Mesenchymal stem cell (in vitro differentiated cells and primary cell): ENCODE data around the gene PRR15.
"Not testable (repeated sequence)": the region's sequence is repeated elsewhere in the genome, so short reads cannot be mapped to it uniquely, and the experiment has no call there.

Experiments
- DNase-seq: peaks from one replicate; pipeline ENCODE4 v3.0.0-alpha.2; 2013
- H2AFZ ChIP-seq: one replicate; pipeline ENCODE4 v1.6.1; 2013; ENCODE audit warnings: low read depth, mild to moderate bottlenecking, control low read depth, inconsistent platforms, low read length, moderate library complexity
- H2AK5ac ChIP-seq: 2 replicates; pipeline ENCODE4 v1.6.1; 2013; ENCODE audit warnings: low read length, moderate library complexity, mild to moderate bottlenecking, inconsistent platforms; ENCODE audit not compliant: severe bottlenecking
- H2BK120ac ChIP-seq: one replicate; pipeline ENCODE4 v1.6.1; 2013; ENCODE audit warnings: low read depth, mild to moderate bottlenecking, inconsistent platforms, low read length, moderate library complexity
- H2BK12ac ChIP-seq, 2 experiments: one replicate each; pipeline ENCODE4 v1.6.1; 2013; ENCODE audit warnings: inconsistent platforms in 2 of 2, low read length in 2 of 2, mild to moderate bottlenecking in 2 of 2, moderate library complexity in 2 of 2, control low read depth in 1 of 2
- H2BK15ac ChIP-seq: one replicate; pipeline ENCODE4 v1.6.1; 2013; ENCODE audit warnings: mild to moderate bottlenecking, low read depth, inconsistent platforms; ENCODE audit not compliant: poor library complexity, severe bottlenecking
- H2BK5ac ChIP-seq: 2 replicates; pipeline ENCODE4 v1.6.1; 2013; ENCODE audit warnings: low read depth, mild to moderate bottlenecking, low read length, control low read depth, inconsistent platforms; ENCODE audit not compliant: poor library complexity, severe bottlenecking
- H3K14ac ChIP-seq, 2 experiments: one replicate each; pipeline ENCODE4 v1.6.1; 2013; ENCODE audit warnings: inconsistent platforms in 2 of 2, low read length in 2 of 2, control low read depth in 1 of 2, mild to moderate bottlenecking in 1 of 2, moderate library complexity in 1 of 2
- H3K18ac ChIP-seq, 2 experiments: one replicate each; pipeline ENCODE4 v1.6.1; 2013; ENCODE audit warnings: inconsistent platforms in 2 of 2, low read length in 2 of 2, control low read depth in 1 of 2, low read depth in 1 of 2, mild to moderate bottlenecking in 1 of 2
- H3K23ac ChIP-seq, 2 experiments: one replicate each; pipeline ENCODE4 v1.6.1; 2013; ENCODE audit warnings: inconsistent platforms in 2 of 2, low read length in 2 of 2, mild to moderate bottlenecking in 2 of 2, moderate library complexity in 2 of 2, control low read depth in 1 of 2
- H3K27ac ChIP-seq: 2 replicates; pipeline ENCODE4 v1.5.1; 2013; ENCODE audit warnings: mild to moderate bottlenecking, moderate library complexity, low read length, control low read depth, inconsistent platforms; ENCODE audit not compliant: poor library complexity, severe bottlenecking
- H3K27me3 ChIP-seq, 2 experiments: 2 replicates each; pipeline versions ENCODE4 v1.6.1 to v1.7.0; 2013; ENCODE audit warnings: low read length in 2 of 2, mild to moderate bottlenecking in 2 of 2, moderate library complexity in 2 of 2, control low read depth in 1 of 2, inconsistent platforms in 1 of 2; ENCODE audit not compliant: control insufficient read depth in 1 of 2, insufficient read depth in 1 of 2
- H3K36me3 ChIP-seq, 2 experiments: 2 replicates each; pipeline versions ENCODE4 v1.6.1 to v1.7.0; 2013; ENCODE audit warnings: low read length in 2 of 2, control low read depth in 1 of 2, inconsistent platforms in 1 of 2, low read depth in 1 of 2, mild to moderate bottlenecking in 1 of 2; ENCODE audit not compliant: insufficient read depth in 2 of 2, control insufficient read depth in 1 of 2
- H3K4ac ChIP-seq, 2 experiments: one replicate each; pipeline ENCODE4 v1.6.1; 2013; ENCODE audit warnings: inconsistent platforms in 2 of 2, low read length in 2 of 2, mild to moderate bottlenecking in 2 of 2, moderate library complexity in 2 of 2, control low read depth in 1 of 2, low read depth in 1 of 2
- H3K4me1 ChIP-seq: 2 replicates; pipeline ENCODE4 v1.6.1; 2013; ENCODE audit warnings: low read depth, low read length, control low read depth; ENCODE audit not compliant: control insufficient read depth, insufficient read depth
- H3K4me2 ChIP-seq: 2 replicates; pipeline ENCODE4 v1.6.1; 2013; ENCODE audit warnings: low read length, mild to moderate bottlenecking, inconsistent platforms; ENCODE audit not compliant: poor library complexity, severe bottlenecking
- H3K4me3 ChIP-seq, 2 experiments: 2 replicates each; pipeline versions ENCODE4 v1.5.1 to v1.7.0; 2013; ENCODE audit warnings: low read length in 2 of 2, mild to moderate bottlenecking in 2 of 2, control low read depth in 1 of 2, low read depth in 1 of 2; ENCODE audit not compliant: insufficient read depth in 1 of 2
- H3K79me1 ChIP-seq: replicated peaks from 2 replicates; pipeline ENCODE4 v1.6.1; 2013; ENCODE audit warnings: mild to moderate bottlenecking, control low read depth, low read length, inconsistent platforms; ENCODE audit not compliant: poor library complexity, severe bottlenecking
- H3K9ac ChIP-seq: 2 replicates; pipeline ENCODE4 v1.7.0; 2013; ENCODE audit warnings: mild to moderate bottlenecking, low read length, moderate library complexity
- H3K9me3 ChIP-seq: 2 replicates; pipeline ENCODE4 v1.7.0; 2013; ENCODE audit warnings: mild to moderate bottlenecking, low read length; ENCODE audit not compliant: control insufficient read depth
- H4K8ac ChIP-seq: one replicate; pipeline ENCODE4 v1.6.1; 2013; ENCODE audit warnings: inconsistent platforms, mild to moderate bottlenecking, low read length, moderate library complexity
- H4K91ac ChIP-seq: one replicate; pipeline ENCODE4 v1.6.1; 2013; ENCODE audit warnings: mild to moderate bottlenecking, low read length, inconsistent platforms
- WGBS: methylation state at CpG from one replicate; pipeline ENCODE4 v1.1.7; 2013; ENCODE audit warnings: mixed read lengths; 5-methylcytosine and 5-hydroxymethylcytosine counted together

The PRR15 gene

DNA sequence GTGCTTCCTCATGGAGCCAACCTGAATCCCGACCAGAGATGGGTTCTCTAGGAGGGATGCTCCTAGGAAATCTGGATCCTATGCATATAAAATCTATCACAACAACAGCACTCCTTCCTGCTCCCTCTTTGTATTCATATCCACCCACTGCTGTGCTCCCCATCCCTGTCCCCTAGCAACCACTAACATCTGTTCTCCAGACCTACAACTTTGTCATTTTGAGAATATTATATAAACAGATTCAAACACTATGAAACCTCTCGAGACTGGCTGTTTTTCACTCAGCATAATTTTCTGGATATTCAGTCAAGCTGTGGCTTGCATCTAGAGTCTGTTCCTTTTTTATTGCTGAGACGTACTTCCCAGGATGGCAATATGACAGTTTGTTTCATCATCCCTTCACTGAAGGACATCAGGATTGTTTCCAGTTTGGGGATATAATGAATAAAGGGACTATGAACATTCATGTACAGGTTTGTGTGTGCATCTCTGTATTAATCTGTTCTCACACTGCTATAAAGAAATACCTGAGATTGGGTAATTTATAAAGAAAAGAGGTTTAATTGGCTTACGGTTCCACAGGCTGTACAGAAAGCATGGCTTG is 36.0 kb upstream of the PRR15 start:
- H3K4me1 ChIP-seq: no peaks in the 10 kb centered on the region
- H2AK5ac ChIP-seq: no peak overlapping the region
- no peak overlapping the region for H4K91ac ChIP-seq
- no peaks in the 10 kb centered on the region for H3K79me1 ChIP-seq
- H3K4me3 ChIP-seq: no peak overlapping the region
- peaks cover 5% of the 10 kb centered on the region for H3K9me3 ChIP-seq
- no peak overlapping the region for H2BK5ac ChIP-seq
- 86% methylated on average over 4 of the region's 4 CpGs for WGBS
- no peak overlapping the region for H3K23ac ChIP-seq
- no peak overlapping the region for H3K14ac ChIP-seq
- H2AFZ ChIP-seq: no peak overlapping the region
- no peak overlapping the region for H2BK120ac ChIP-seq
- H3K27ac ChIP-seq: no peak overlapping the region
- H3K9ac ChIP-seq: no peak overlapping the region
- H3K36me3 ChIP-seq: no peaks in the 10 kb centered on the region
- no peak overlapping the region for H3K4me2 ChIP-seq
- no peak for DNase-seq
- H3K27me3 ChIP-seq: peaks cover 0 to 2% of the 10 kb centered on the region in 2 experiments
- no peak overlapping the region for H4K8ac ChIP-seq
- no peak overlapping the region for H2BK12ac ChIP-seq
- no peak overlapping the region for H3K4ac ChIP-seq
- no peak overlapping the region for H3K18ac ChIP-seq
- no peak overlapping the region for H2BK15ac ChIP-seq

- not testable (repeated sequence) for H3K9ac ChIP-seq, H3K4ac ChIP-seq, H3K14ac ChIP-seq, H3K27ac ChIP-seq, H2BK12ac ChIP-seq, H2AFZ ChIP-seq, H3K23ac ChIP-seq, H3K9me3 ChIP-seq, H3K27me3 ChIP-seq, H2BK120ac ChIP-seq, H4K91ac ChIP-seq, H4K8ac ChIP-seq, H3K4me2 ChIP-seq, DNase-seq, H3K79me1 ChIP-seq, H2AK5ac ChIP-seq, H3K4me1 ChIP-seq, H2BK15ac ChIP-seq, H3K4me3 ChIP-seq, H3K36me3 ChIP-seq, H3K18ac ChIP-seq, H2BK5ac ChIP-seq
- 65% methylated on average over 7 of the region's 7 CpGs for WGBS
Observed at GRCh38 chr7:29528526-29528925, 35.1 kb upstream of the PRR15 start.

- no peak overlapping the region for H3K9ac ChIP-seq
- no peak overlapping the region for H3K4me3 ChIP-seq
- H3K4ac ChIP-seq: no peak overlapping the region
- WGBS: 59% methylated on average over 3 of the region's 4 CpGs
- no peak overlapping the region for H3K4me2 ChIP-seq
- no peak overlapping the region for H3K23ac ChIP-seq
- no peak overlapping the region for H2BK5ac ChIP-seq
- H2BK120ac ChIP-seq: no peak overlapping the region
- H4K91ac ChIP-seq: no peak overlapping the region
- H2BK15ac ChIP-seq: no peak overlapping the region
- no peak overlapping the region for H3K27ac ChIP-seq
- no peak overlapping the region for H3K18ac ChIP-seq
- H3K4me1 ChIP-seq: no peaks in the 10 kb centered on the region
- H3K36me3 ChIP-seq: no peaks in the 10 kb centered on the region
- H3K79me1 ChIP-seq: no peaks in the 10 kb centered on the region
- no peak overlapping the region for H3K14ac ChIP-seq
- H3K9me3 ChIP-seq: peaks cover 4% of the 10 kb centered on the region
- no peak overlapping the region for H2BK12ac ChIP-seq
- H2AK5ac ChIP-seq: no peak overlapping the region
- no peak for DNase-seq
- no peaks in the 10 kb centered on the region for H3K27me3 ChIP-seq
- H4K8ac ChIP-seq: no peak overlapping the region
- no peak overlapping the region for H2AFZ ChIP-seq
Observed at GRCh38 chr7:29538389-29538788, 25.2 kb upstream of the PRR15 start.

- Histone ChIP-seq H2AFZ (no peak overlapping the region), H3K27ac (no peak overlapping the region), H3K4me2 (no peak overlapping the region), H3K9ac (no peak overlapping the region), H3K9me3 (peaks cover 5% of the 10 kb centered on the region), H2AK5ac (no peak overlapping the region), H2BK12ac (no peak overlapping the region), H3K27me3 (no peaks in the 10 kb centered on the region), H4K91ac (no peak overlapping the region), H3K4ac (no peak overlapping the region), H3K23ac (no peak overlapping the region), H3K4me1 (no peaks in the 10 kb centered on the region), H3K4me3 (no peak overlapping the region), H4K8ac (no peak overlapping the region), H3K79me1 (no peaks in the 10 kb centered on the region), H3K36me3 (no peaks in the 10 kb centered on the region), H2BK5ac (no peak overlapping the region), H2BK15ac (no peak overlapping the region), H2BK120ac (no peak overlapping the region), H3K18ac (no peak overlapping the region), H3K14ac (no peak overlapping the region)
- no peak for DNase-seq
- WGBS: 90% methylated on average over 2 of the region's 2 CpGs
Observed at GRCh38 chr7:29539471-29539870, 24.2 kb upstream of the PRR15 start.
